ENCODE data around the gene SEMA4D.

Gene SEMA4D, protein sequence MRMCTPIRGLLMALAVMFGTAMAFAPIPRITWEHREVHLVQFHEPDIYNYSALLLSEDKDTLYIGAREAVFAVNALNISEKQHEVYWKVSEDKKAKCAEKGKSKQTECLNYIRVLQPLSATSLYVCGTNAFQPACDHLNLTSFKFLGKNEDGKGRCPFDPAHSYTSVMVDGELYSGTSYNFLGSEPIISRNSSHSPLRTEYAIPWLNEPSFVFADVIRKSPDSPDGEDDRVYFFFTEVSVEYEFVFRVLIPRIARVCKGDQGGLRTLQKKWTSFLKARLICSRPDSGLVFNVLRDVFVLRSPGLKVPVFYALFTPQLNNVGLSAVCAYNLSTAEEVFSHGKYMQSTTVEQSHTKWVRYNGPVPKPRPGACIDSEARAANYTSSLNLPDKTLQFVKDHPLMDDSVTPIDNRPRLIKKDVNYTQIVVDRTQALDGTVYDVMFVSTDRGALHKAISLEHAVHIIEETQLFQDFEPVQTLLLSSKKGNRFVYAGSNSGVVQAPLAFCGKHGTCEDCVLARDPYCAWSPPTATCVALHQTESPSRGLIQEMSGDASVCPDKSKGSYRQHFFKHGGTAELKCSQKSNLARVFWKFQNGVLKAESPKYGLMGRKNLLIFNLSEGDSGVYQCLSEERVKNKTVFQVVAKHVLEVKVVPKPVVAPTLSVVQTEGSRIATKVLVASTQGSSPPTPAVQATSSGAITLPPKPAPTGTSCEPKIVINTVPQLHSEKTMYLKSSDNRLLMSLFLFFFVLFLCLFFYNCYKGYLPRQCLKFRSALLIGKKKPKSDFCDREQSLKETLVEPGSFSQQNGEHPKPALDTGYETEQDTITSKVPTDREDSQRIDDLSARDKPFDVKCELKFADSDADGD

DNA sequence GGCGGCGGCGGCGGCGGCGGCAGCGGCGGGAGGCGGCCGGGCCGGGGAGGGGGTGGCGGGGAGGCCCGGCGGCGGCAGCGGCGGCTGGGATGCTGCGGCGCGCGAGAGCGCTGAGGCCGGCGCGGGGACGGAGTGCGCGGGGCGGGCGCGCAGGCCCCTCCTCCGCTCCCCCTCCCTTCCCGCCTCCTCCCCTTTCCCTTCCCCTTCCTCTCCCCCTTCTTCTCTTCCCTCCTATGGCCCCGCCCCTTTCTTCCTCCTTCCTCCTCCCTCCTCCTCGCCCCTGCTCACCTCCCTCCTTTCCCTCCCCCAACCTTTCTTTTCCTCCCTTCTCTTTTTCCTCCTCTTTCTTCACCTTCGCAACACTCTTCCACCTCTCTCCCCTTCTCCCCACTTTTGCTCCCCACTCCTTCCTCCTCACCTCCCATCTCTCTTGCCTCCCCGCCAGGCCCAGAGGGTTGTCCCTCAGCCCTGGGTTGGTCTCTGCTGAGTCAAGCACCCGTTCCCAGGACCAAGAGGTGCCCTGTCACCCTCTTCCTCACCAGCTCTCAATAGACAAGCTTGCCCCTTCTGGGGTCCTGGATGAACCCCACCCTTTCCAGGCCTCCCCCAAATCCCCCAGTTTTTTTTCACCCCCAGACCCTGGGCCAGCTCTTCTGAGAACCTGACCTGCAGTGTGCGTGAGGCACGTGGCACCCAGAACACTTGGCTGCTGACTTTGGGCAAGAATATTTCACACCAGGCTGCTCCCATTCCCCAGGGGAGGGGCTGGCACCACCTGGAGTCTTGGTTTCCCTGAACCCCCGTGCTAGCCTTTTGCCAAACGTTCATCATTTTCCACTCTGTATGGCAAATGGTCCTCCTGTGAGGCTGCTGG, at the start of gene SEMA4D:
Gene SEMA4D, minus strand, starts transcription at position 136 of the 874 bp plus-strand sequence. CDS start 92,657 bp downstream, outside the sequence.
- in situ Hi-C loops (cut with HindIII; ENCODE audit: low sequenced_read_pairs) = loop anchor here (5.0 kb wide), 1 partner anchor 51 kb away; no protein-coding TSS in a partner anchor

DNA sequence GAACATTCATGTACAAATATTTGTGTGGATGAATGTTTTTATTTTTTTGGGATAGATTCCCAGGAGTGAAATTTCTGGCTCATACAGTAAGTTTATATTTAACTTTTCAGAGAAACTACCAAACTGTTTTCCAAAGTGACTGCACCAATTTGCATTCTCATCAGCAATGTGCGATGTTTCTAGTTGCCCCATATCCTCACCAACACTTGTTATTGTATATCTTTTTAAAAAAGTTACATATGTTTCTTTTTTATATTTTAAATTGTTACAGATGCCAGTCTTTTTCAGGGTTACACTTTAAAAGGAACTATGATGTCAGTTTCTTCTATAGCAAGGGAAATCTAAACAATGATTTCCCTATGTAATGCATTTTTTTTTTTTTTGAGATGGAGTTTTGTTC, 49.1 kb upstream of the SEMA4D start:
- in situ Hi-C loops (cut with HindIII; ENCODE audit: low sequenced_read_pairs) = no loop called here

DNA sequence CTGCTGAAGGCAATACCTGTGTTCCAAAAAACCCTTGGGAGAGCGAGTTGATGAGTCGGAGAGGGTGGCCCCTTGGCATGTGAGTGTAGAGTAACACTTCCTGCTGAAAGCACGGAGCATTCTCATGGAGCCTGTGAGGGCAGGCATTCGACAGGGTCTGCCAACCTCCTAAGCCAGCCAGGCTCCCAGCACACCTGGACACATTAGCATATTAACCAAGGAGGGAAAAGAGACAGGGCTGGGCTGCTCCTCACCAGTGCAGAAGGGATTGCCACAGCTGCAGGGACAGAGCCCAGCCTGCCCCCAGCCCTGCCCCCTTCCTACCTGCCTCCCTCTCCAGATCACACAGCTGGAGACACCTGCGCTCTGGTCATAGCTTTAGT, 46.4 kb upstream of the SEMA4D start:
- in situ Hi-C loops (cut with HindIII; ENCODE audit: low sequenced_read_pairs) = no loop called here

DNA sequence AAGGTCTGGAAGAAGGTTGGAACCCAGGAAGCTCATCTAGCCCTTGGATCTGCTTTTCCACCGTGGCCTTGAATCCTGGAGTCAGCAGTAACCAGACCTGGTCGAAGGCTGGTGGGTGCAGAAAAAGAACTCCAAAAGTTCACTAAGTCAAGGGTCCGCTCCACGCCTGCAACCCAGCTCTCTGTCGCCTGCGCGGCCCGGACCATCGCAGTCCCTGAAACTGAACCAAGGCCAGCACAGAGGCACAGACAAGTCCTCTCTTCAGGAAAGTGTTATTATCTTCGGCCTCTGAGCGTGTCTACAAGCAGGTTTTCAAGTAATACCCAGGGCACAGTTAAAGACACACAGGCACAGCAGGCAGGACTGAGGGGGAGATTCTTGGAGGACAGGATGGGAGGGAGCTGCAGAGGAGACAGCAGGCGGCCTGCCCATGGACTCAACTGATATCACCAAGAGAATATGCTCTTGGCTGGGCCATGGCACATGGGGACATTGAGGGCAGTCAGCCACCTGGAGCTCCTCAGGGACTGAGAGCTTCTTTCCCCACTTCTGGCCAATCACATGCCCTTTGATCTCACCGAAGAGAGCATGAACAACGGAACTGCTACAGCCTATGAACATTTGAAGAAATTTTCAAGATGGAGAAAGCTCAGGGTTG, 45.8 kb upstream of the SEMA4D start:
- in situ Hi-C loops (cut with HindIII; ENCODE audit: low sequenced_read_pairs) = no loop called here

DNA sequence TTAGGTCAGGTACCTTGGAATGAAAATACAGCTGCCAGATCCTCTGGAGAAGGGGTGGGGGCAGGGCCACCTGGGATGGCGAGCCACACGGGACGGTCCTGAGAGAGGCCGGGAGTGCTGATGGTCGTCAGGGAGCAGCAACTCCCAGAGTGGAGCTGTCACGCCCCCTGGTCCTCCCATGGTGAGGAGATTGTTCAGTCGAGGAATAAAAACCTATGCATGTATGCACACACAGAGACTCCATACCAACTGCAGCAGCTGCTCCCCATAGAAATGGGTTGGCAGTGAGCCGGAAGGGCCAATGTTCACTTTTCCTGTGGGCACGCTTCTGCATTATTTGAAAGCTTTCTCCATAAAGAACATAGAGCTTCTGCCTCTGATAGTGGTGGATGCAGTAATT, 45.2 kb upstream of the SEMA4D start:
- in situ Hi-C loops (cut with HindIII; ENCODE audit: low sequenced_read_pairs) = no loop called here

DNA sequence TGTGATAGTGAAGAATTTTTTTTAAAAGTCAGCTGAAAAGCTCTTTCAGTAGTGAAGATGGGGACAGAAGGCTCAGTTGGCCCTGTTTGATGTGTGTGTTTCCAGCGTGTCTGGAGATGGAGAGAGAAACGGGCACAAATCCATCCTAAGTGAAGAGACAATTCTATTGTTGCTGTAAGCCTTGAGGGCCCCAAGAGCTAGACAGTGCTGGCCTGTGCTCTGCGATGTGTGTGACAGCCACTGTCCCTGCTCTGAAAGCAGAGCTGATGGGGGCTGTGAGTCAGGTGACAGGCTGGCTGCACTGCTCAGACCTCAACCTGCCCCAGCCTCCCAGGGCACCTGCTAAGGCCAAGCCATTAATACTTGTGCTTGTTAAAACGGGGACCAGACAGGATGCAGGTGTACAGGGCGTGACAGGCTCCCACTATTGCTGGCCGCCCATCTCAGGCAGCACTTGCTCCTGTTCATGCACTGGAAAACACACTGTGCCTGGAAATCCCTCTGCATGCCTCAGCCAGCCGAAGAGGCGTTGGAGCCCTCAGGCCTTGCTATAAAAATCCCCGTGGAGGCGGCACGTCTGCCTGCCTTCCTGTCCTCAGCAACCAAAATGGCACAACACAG, 44.6 kb upstream of the SEMA4D start:
- in situ Hi-C loops (cut with HindIII; ENCODE audit: low sequenced_read_pairs) = no loop called here

DNA sequence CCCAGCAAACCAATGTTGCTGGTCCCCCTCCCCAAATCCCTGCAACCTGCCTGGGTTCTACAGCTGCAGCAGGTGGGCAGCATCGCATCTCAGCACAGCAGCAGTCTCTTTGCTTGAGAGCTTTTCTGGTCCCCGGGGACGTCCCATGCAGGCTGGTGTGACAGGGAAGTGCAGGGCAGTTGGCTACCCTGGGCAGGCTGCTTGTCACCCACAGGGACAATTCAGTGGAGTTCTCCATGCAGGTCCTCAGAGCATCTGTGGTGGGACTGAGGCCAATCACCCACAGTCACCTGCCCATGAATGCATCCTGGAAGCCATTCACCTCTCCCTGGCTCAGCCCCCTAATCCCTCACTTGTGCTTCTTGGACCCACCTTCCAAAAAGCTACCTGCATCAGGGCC, 43.9 kb upstream of the SEMA4D start:
- in situ Hi-C loops (cut with HindIII; ENCODE audit: low sequenced_read_pairs) = no loop called here

DNA sequence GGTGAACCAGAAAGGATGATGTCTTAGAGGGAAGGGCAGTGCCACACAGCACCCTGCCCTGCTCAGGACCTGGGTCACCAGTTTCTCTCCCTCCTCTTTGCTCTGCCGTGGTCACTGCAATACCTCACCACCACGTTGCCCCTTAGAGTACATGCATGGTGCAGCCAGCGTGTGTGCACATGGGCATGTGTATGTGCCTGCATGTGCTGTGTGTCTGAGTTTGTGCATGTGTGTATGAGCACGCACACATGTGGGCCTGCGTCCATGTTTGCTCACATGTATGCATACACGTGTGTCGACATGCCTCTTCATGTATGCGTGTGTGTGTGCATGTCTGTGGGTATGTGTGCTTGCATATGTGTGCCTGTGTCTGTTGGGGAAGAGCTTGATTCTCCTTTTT, 41.5 kb upstream of the SEMA4D start:
- in situ Hi-C loops (cut with HindIII; ENCODE audit: low sequenced_read_pairs) = no loop called here

DNA sequence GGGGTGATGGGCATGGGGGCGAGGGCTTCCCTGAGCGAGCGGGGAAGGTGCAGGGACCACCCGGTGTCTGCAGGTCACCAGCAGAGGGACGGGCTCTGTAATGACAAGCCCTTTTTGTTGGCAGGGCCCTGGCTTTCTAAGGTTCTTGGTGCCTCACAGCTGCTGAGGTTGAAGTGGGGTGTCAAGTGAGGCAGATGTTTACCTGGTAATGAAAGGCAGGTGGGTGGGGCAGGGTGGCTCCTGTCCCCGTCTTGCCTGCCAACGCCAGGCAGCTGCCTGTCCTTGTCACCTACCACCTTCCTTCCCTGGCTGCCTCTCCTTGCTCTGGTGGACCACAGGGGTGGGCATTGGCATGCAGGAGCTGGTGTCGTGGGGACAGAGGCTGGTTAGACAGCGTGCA, 41.0 kb upstream of the SEMA4D start:
- in situ Hi-C loops (cut with HindIII; ENCODE audit: low sequenced_read_pairs) = no loop called here

DNA sequence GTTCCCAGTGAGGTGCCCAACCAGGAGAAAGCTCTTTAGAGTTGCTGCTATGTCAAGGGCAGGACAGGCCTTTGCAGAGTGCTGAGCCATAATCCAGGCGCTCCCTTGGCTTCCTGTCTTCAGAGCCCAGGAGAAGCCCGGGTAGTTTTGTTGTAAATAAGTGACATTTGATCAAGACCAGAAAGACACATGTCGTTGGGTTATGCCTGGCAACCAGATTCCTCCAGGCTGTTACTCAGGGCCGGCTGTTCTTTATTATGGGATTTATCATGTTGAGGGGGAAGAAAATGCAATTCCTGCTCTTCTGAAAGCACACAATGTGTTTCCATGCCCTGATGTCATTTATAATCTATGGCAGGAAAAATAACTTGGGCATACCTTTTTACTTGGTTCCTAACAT, 39.3 kb upstream of the SEMA4D start:
- in situ Hi-C loops (cut with HindIII; ENCODE audit: low sequenced_read_pairs) = no loop called here

DNA sequence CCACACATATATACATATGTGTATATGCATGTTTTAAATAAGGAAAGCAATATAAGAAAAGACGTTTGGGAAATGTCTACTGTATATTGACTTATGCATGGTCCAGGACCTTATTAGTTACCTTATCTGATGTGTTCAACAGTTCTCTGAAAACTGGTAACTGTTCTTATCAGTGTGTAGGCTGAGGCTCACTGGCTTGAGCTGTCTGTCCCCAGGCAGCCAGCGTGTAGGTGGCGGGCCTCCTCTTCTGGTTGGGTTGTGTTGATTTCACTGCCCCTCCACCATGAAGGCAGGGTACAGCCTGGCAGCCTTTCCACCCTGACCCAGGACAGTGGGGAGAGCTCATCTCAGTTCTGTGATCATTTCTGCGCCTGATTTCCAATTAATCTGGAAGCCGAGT, 38.7 kb upstream of the SEMA4D start:
- in situ Hi-C loops (cut with HindIII; ENCODE audit: low sequenced_read_pairs) = no loop called here

DNA sequence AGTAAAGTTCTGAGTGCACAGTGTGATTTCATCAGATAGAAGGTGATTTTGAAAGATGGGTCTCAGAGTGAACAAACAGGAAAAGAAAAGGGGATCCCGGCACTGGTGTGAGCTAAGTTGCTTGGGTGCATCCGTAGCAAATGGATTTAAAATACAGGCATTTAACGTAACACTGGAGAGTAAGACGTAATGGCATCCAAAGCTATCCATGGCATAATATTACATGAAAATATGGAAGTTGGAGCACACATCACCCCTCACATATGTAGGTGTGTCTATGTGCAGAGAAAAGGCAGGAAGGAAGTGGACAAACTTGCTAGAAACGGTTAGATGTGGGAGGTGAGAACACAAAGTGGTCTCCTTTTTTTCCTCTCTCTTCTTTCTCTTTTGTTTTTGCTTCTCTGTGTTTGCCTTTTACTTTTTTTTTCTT, 38.2 kb upstream of the SEMA4D start:
- in situ Hi-C loops (cut with HindIII; ENCODE audit: low sequenced_read_pairs) = no loop called here

DNA sequence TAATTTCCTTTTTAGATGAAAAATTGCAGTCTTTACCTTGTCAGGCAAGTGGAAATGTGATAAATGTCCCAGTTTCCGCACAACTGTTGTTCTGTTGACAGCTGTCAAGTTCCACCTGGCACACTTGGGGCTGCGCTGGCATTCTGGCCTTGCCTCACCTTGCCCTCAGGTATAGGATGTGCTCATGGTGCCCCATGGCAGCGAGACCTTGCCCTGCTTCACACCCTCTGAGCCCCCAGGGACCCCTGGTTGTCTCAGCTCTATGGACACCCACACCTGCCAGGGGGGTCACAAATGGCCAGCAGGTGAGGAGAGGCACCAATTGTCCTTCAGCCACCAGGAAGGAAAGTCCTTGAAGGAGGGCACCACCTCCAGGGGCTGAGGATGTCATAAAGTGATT, 37.5 kb upstream of the SEMA4D start:
- in situ Hi-C loops (cut with HindIII; ENCODE audit: low sequenced_read_pairs) = no loop called here

DNA sequence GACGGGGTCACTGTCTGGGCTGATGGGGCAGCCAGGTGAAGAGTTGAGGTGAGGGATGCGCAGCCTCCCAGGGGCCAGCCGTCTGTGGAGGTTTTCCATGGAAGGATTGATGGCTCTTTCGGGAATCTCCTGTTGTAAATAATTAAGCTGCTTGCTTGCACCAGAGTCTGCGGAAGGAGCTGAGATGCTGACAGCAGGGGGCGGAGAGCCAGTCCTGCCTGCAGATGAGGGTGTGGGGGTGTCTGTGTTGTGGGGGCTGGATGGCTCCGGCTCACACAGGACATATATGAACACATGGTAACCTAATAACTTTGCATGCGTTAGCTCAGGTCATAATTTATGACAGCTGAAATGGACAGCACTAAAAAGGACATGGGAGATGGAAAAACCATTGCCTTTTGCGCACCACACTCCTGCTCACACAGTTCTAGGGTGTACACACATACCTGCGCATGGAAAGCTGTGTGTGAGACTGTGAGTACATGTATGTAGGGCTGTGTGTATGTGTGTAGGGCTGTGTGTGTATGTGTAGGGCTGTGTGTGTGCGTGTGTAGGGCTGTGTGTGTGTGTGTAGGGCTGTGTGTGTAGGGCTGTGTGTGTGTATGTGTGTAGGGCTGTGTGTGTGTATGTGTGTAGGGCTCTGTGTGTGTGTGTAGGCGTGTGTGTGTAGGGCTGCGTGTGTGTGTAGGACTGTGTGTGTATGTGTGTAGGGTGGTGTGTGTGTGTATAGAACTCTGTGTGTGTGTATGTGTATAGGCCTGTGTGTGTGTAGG, 36.8 kb upstream of the SEMA4D start:
- in situ Hi-C loops (cut with HindIII; ENCODE audit: low sequenced_read_pairs) = no loop called here

DNA sequence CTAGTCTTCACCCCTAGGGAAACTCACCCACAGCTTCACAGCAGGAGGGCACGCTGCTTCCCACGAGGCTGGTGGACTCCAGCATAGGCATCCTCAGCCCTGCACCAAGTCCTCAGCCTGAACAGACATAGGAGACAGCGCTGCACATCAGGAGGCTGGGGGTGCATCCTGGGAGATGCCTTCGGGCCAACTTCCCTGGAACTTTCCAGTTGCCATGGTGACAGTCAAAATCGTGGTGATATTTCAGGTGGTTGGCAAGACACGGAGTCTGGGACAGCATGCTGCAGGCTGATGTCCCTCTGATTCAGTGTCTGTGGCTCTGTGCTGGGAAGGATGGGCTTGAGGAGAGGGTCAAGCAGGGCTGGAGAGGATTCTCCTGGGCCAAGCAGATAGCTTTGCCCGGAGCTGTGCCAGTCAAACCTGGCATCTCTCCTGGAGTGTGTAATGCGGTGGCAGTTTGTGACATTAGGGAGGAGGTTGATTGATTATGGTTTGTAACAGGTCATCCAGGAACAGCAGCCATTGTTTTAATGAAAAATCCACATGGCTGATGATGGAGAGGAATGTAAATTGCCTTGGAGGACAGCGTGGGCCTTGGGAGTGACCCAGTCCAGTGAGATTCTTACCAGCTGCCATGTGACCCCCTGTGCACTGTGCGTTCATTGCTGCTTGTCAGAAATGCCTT, 35.6 kb upstream of the SEMA4D start:
- in situ Hi-C loops (cut with HindIII; ENCODE audit: low sequenced_read_pairs) = no loop called here

DNA sequence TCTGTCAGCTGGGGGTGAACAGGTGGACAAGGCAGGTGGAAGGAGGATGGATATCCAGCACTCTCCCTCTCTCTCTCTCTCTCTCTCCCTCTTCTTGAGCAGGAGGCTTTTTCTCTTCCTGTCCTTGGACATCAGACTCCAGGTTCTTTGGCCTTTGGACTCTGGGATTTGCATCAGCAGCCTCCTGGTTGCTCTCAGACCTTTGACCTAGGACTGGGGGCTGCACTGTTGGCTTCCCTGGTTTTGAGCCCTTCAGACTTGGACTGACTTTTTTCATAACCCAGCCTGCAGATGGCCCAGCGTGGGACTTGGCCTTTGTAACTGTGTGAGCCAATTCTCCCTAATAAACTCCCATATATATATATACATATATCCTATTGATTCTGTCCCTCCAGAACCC, 35.0 kb upstream of the SEMA4D start:
- in situ Hi-C loops (cut with HindIII; ENCODE audit: low sequenced_read_pairs) = no loop called here

DNA sequence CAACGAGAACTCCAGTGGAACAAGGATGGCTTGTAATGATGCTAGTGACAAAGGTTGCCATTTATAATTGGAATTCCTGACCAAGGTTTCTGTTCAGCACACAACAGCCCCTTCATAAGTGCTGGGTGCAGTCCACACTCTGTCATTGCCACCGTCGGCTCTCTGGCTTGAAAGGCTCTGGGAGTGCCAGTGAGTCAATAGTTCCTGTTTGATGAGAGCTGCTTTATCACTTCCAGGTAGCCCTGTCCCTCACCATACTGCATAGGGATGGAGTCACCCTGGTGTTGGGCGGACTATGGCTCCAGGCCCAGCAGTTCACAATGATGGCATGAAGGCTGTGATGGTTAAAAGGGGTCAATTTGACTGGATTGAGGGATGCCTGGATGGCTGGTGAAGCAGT, 34.6 kb upstream of the SEMA4D start:
- in situ Hi-C loops (cut with HindIII; ENCODE audit: low sequenced_read_pairs) = no loop called here

DNA sequence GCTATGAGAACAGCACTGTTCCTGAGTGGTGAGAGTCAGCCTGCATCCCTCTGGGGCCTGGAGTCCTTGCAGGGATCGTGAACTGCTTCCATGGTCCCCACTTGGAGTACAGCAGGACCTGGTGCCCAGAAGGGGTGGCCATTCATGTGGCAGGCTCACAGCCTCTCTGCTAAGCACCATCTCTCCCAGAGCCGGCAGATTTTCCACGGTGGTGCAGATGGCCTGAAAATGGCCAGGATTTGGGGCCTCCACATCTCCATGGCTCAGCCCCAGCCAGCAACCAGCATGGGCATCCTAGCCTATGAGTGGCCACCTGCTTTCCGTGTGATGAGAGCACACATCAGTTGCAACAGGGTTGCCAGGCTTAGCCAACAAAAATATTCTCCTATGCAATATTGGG, 33.9 kb upstream of the SEMA4D start:
- in situ Hi-C loops (cut with HindIII; ENCODE audit: low sequenced_read_pairs) = no loop called here

DNA sequence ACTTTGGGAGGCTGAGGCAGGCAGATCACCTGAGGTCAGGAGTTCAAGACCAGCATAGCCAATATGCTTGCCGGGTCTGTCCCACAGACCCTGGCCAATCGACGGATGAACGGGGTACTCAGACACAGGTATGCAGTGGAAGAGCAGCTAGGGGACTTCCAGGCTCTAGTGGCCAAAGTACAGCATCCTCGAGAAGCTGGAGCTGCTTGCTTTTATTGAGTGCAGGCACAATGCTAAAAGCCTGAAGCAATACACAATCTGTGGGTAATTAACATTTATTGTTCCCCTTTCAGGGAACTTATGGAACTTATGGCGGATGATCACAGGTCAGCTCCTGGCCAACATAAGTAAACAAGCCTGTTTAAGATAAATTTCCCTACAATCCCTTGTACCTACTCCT, 32.8 kb upstream of the SEMA4D start:
- in situ Hi-C loops (cut with HindIII; ENCODE audit: low sequenced_read_pairs) = no loop called here
